SK-N-SH treated with all-trans-retinoic acid at 6 μM for 48 hours (cell line): ENCODE results near the gene SDC4.

Experiments used
- ATAC-seq: fragments of 200-7000 bp; cut with Tn5 transposase; 3 replicates; pipeline ENCODE4 v1.9.1; 2020; ENCODE audit warnings: mild to moderate bottlenecking, moderate library complexity
- ARNTL ChIP-seq: fragments of 450-650 bp; formaldehyde crosslinking; IDR thresholded peaks from 2 replicates; pipeline ENCODE4 v1.5.0; 2020; ENCODE audit warnings: low read depth, mild to moderate bottlenecking, moderate library complexity, borderline replicate concordance
- BACH2 ChIP-seq: fragments of 250-450 bp; sonication (Bioruptor Pico); IDR thresholded peaks from 2 replicates; pipeline ENCODE4 v1.9.0; 2021; ENCODE audit warnings: mild to moderate bottlenecking, borderline replicate concordance
- ESRRG ChIP-seq: fragments of 250-450 bp; sonication (Bioruptor Pico); IDR thresholded peaks from 2 replicates; pipeline ENCODE4 v1.6.1; 2021; ENCODE audit warnings: mild to moderate bottlenecking
- GLIS3 ChIP-seq: fragments of 250-450 bp; sonication (Bioruptor Pico); IDR thresholded peaks from 2 replicates; pipeline ENCODE4 v1.5.0; 2020; ENCODE audit warnings: mild to moderate bottlenecking, moderate library complexity
- ISL1 ChIP-seq: fragments of 250-450 bp; sonication (Bioruptor Pico); IDR thresholded peaks from 2 replicates; pipeline ENCODE4 v2.1.2; 2022; ENCODE audit warnings: mild to moderate bottlenecking, moderate library complexity
- OSR1 ChIP-seq: fragments of 250-450 bp; sonication (Bioruptor Pico); IDR thresholded peaks from 2 replicates; pipeline ENCODE4 v1.8.0; 2022; ENCODE audit warnings: moderate library complexity, mild to moderate bottlenecking, inconsistent platforms
- PPARA ChIP-seq: fragments of 250-450 bp; sonication (Bioruptor Pico); IDR thresholded peaks from 2 replicates; pipeline ENCODE4 v1.5.0; 2020; ENCODE audit warnings: mild to moderate bottlenecking, borderline replicate concordance
- RARB ChIP-seq: fragments of 250-450 bp; sonication (Bioruptor Pico); IDR thresholded peaks from 2 replicates; pipeline ENCODE4 v1.8.0; 2021; ENCODE audit warnings: mild to moderate bottlenecking, moderate library complexity
- SNAI2 ChIP-seq: fragments of 250-450 bp; sonication (Bioruptor Pico); IDR thresholded peaks from 2 replicates; pipeline ENCODE4 v1.5.0; 2020; ENCODE audit warnings: mild to moderate bottlenecking, moderate library complexity
- TOX ChIP-seq: fragments of 250-450 bp; sonication (Bioruptor Pico); IDR thresholded peaks from 2 replicates; pipeline ENCODE4 v1.8.0; 2021; ENCODE audit warnings: mild to moderate bottlenecking, moderate library complexity, borderline replicate concordance
- ZC3H10 ChIP-seq: fragments of 250-450 bp; sonication (Bioruptor Pico); IDR thresholded peaks from 2 replicates; pipeline ENCODE4 v1.5.1; 2021; ENCODE audit warnings: mild to moderate bottlenecking, moderate library complexity
- ZFP30 ChIP-seq: fragments of 450-650 bp; formaldehyde crosslinking; IDR thresholded peaks from 2 replicates; pipeline ENCODE4 v1.5.0; 2022; ENCODE audit warnings: mild to moderate bottlenecking, moderate library complexity
- ZNF565 ChIP-seq: fragments of 450-650 bp; formaldehyde crosslinking; conservative IDR thresholded peaks from 2 replicates; pipeline ENCODE4 v1.5.0; 2020; ENCODE audit warnings: low read depth, mild to moderate bottlenecking, moderate library complexity
- ZNF70 ChIP-seq: fragments of 450-650 bp; formaldehyde crosslinking; IDR thresholded peaks from 2 replicates; pipeline ENCODE4 v1.5.0; 2020; ENCODE audit warnings: mild to moderate bottlenecking, moderate library complexity
- ZNF8 ChIP-seq: fragments of 450-650 bp; formaldehyde crosslinking; IDR thresholded peaks from 2 replicates; pipeline ENCODE4 v1.5.0; 2020; ENCODE audit warnings: mild to moderate bottlenecking, moderate library complexity
- TF ChIP-seq, protein P1 (sequence below): fragments of 250-450 bp; sonication (Bioruptor Pico); IDR thresholded peaks from 2 replicates; pipeline ENCODE4 v1.5.1; 2021; ENCODE audit warnings: mild to moderate bottlenecking, moderate library complexity
- TF ChIP-seq, protein P2 (sequence below): fragments of 250-450 bp; sonication (Bioruptor Pico); IDR thresholded peaks from 2 replicates; pipeline ENCODE4 v1.8.0; 2020; ENCODE audit warnings: mild to moderate bottlenecking, moderate library complexity, borderline replicate concordance
- TF ChIP-seq, protein P3 (sequence below): fragments of 250-450 bp; sonication (Bioruptor Pico); IDR thresholded peaks from 2 replicates; pipeline ENCODE4 v1.5.1; 2020; ENCODE audit warnings: low read depth, mild to moderate bottlenecking, moderate library complexity
- TF ChIP-seq, protein P4 (sequence below): fragments of 250-450 bp; sonication (Bioruptor Pico); IDR thresholded peaks from 2 replicates; pipeline ENCODE4 v1.5.0; 2020; ENCODE audit warnings: mild to moderate bottlenecking, moderate library complexity

Gene SDC4

DNA sequence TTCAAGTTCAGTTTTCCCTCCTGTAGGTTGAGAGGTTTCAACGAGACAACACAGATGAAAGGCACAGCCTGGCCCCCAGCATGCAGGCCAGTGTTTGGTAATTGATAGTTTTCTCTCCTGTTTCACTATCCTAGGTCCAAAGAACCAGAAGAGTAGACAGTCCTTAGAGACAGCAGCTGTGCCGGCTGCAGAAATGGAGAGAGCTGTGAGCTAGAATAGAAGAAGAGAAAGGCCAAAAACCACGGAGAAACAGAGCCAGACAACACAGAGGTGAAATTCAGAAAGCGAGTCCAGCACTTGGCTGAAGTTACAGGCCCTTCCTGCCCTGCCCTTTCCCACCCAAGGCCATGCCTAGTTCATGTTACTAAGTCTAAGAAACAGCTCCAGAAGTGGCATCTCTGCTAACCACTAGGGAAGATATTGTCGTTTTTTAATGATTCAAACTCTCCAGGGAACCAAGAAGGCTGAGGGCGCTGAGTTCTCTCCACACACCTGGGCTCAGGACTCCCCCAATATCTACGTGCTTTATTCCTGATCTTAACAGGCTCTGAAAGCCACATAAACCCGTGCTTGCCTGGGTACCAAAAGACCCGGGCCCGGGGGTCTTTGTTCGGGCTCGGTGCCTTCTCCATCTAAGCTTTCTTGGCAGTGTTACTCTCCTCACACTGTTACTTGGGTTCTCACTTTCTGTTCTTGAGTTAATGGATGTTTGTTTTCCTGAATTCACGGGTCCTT is 58.1 kb downstream of the SDC4 start (continued):
- TF ChIP-seq, protein P1, sequence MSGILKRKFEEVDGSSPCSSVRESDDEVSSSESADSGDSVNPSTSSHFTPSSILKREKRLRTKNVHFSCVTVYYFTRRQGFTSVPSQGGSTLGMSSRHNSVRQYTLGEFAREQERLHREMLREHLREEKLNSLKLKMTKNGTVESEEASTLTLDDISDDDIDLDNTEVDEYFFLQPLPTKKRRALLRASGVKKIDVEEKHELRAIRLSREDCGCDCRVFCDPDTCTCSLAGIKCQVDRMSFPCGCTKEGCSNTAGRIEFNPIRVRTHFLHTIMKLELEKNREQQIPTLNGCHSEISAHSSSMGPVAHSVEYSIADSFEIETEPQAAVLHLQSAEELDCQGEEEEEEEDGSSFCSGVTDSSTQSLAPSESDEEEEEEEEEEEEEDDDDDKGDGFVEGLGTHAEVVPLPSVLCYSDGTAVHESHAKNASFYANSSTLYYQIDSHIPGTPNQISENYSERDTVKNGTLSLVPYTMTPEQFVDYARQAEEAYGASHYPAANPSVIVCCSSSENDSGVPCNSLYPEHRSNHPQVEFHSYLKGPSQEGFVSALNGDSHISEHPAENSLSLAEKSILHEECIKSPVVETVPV (CRISPR knock-in tag): no peak
- no peak for TF ChIP-seq ZNF70 (CRISPR knock-in tag)
- no peak for TF ChIP-seq ARNTL (CRISPR knock-in tag)
- TF ChIP-seq ZNF565: no peak
- TF ChIP-seq GLIS3 (CRISPR knock-in tag): no peak
- no peak for TF ChIP-seq TOX (CRISPR knock-in tag)
- no peak for TF ChIP-seq ZNF8 (CRISPR knock-in tag)
- TF ChIP-seq PPARA: no peak
- TF ChIP-seq ZFP30 (CRISPR knock-in tag): no peak
- no peak for TF ChIP-seq ISL1 (CRISPR knock-in tag)
- TF ChIP-seq RARB (CRISPR knock-in tag): no peak

DNA sequence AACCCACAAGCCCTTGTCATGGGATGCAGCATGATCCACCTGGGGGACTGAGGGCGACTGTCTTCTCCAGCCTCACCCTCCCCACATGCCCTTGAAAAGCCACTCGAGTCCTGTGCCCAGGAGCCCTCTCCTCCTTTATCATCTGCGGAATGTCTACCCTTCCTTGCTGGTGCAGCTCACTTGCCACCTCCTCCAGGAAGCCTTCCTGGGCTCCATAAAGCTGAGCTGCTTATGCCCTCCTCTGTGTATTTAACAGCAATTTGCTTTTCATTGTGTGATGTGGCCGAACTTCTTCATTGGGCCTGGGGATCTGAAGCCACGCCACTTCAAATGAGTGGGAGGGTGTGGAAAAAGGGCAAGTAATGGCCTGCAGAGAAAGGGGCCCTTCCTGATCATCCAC is 59.4 kb downstream of the SDC4 start:
- no peak for TF ChIP-seq OSR1
- no peak for TF ChIP-seq ZNF8 (CRISPR knock-in tag)
- TF ChIP-seq GLIS3 (CRISPR knock-in tag): no peak
- no peak for TF ChIP-seq ZFP30 (CRISPR knock-in tag)
- TF ChIP-seq, protein P2, sequence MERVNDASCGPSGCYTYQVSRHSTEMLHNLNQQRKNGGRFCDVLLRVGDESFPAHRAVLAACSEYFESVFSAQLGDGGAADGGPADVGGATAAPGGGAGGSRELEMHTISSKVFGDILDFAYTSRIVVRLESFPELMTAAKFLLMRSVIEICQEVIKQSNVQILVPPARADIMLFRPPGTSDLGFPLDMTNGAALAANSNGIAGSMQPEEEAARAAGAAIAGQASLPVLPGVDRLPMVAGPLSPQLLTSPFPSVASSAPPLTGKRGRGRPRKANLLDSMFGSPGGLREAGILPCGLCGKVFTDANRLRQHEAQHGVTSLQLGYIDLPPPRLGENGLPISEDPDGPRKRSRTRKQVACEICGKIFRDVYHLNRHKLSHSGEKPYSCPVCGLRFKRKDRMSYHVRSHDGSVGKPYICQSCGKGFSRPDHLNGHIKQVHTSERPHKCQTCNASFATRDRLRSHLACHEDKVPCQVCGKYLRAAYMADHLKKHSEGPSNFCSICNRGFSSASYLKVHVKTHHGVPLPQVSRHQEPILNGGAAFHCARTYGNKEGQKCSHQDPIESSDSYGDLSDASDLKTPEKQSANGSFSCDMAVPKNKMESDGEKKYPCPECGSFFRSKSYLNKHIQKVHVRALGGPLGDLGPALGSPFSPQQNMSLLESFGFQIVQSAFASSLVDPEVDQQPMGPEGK (CRISPR knock-in tag): no peak
- no peak for TF ChIP-seq SNAI2 (CRISPR knock-in tag)
- TF ChIP-seq PPARA: no peak
- TF ChIP-seq ZC3H10 (CRISPR knock-in tag): no peak
- TF ChIP-seq TOX (CRISPR knock-in tag): no peak
- TF ChIP-seq ZNF70 (CRISPR knock-in tag): no peak
- TF ChIP-seq ARNTL (CRISPR knock-in tag): no peak
- TF ChIP-seq, protein P3, sequence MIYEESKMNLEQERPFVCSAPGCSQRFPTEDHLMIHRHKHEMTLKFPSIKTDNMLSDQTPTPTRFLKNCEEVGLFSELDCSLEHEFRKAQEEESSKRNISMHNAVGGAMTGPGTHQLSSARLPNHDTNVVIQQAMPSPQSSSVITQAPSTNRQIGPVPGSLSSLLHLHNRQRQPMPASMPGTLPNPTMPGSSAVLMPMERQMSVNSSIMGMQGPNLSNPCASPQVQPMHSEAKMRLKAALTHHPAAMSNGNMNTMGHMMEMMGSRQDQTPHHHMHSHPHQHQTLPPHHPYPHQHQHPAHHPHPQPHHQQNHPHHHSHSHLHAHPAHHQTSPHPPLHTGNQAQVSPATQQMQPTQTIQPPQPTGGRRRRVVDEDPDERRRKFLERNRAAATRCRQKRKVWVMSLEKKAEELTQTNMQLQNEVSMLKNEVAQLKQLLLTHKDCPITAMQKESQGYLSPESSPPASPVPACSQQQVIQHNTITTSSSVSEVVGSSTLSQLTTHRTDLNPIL (CRISPR knock-in tag): no peak
- no peak for TF ChIP-seq BACH2
- TF ChIP-seq, all 23 proteins: peak for 0

DNA sequence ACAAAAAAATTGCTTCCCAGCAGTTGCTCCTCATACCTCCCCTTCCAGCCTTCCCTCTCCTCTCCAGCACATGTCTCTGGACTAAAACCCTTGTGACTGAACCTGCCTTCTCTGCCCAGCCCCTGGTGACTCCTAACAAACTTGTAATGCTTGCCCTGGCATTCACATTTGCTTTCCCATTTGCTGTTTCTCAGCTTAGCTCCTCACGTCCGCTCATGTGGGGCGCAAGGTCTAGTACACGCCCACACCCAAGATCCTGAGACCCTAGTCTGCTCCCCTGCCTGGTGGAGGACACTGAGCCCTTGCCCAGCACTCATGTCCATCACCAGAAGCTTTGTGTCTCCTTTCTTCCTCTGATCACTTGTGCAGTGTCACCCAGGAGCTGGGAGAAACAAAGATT is 59.8 kb downstream of the SDC4 start:
- no peak for ATAC-seq
- TF ChIP-seq, protein P2 (CRISPR knock-in tag): no peak
- TF ChIP-seq ISL1 (CRISPR knock-in tag) (no peak), PPARA (no peak), ESRRG (CRISPR knock-in tag) (no peak), TOX (CRISPR knock-in tag) (no peak), ZNF565 (no peak), ARNTL (CRISPR knock-in tag) (no peak), ZFP30 (CRISPR knock-in tag) (no peak), BACH2 (no peak), SNAI2 (CRISPR knock-in tag) (no peak), ZNF70 (CRISPR knock-in tag) (no peak)
- TF ChIP-seq, protein P1 (CRISPR knock-in tag): no peak
- TF ChIP-seq, protein P4, sequence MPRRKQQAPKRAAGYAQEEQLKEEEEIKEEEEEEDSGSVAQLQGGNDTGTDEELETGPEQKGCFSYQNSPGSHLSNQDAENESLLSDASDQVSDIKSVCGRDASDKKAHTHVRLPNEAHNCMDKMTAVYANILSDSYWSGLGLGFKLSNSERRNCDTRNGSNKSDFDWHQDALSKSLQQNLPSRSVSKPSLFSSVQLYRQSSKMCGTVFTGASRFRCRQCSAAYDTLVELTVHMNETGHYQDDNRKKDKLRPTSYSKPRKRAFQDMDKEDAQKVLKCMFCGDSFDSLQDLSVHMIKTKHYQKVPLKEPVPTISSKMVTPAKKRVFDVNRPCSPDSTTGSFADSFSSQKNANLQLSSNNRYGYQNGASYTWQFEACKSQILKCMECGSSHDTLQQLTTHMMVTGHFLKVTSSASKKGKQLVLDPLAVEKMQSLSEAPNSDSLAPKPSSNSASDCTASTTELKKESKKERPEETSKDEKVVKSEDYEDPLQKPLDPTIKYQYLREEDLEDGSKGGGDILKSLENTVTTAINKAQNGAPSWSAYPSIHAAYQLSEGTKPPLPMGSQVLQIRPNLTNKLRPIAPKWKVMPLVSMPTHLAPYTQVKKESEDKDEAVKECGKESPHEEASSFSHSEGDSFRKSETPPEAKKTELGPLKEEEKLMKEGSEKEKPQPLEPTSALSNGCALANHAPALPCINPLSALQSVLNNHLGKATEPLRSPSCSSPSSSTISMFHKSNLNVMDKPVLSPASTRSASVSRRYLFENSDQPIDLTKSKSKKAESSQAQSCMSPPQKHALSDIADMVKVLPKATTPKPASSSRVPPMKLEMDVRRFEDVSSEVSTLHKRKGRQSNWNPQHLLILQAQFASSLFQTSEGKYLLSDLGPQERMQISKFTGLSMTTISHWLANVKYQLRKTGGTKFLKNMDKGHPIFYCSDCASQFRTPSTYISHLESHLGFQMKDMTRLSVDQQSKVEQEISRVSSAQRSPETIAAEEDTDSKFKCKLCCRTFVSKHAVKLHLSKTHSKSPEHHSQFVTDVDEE: no peak
- TF ChIP-seq, protein P3 (CRISPR knock-in tag): no peak

More for the DNA sequence above, 59.4 kb downstream of the SDC4 start:
- no peak for ATAC-seq
